GM11168 (cell line): ENCODE measurements around the gene PDE4B.
"Not testable (repeated sequence)": the region's sequence is repeated elsewhere in the genome, so short reads cannot be mapped to it uniquely, and the experiment has no call there.

Source experiments
- in situ Hi-C: fragments of 300-500 bp; cut with MboI; formaldehyde crosslinking; loops from one replicate; pipeline ENCODE4 v1.12.0; 2022; ENCODE audit warnings: low sequenced_read_pairs; ENCODE audit not compliant: unreplicated experiment

The PDE4B gene

DNA sequence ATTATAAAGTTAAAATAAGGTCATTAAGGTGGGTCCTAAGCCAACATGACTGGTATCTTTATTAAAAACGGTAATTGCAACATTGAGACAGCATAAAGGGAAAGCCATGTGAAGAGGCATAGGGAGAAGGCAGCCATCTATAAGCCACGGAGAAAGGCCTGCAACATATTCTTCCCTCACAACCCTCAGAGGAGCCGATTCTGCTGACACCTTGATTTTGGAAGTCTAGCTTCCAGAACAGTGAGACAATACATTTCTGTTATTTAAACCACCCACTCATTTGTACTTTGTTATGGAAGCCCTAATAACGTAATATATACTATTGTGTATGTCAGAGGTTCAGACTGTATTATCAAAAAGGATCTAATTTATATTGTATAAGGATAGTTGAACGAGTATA is 190.8 kb downstream of the PDE4B start:
- in situ Hi-C loops, result no loop called here

DNA sequence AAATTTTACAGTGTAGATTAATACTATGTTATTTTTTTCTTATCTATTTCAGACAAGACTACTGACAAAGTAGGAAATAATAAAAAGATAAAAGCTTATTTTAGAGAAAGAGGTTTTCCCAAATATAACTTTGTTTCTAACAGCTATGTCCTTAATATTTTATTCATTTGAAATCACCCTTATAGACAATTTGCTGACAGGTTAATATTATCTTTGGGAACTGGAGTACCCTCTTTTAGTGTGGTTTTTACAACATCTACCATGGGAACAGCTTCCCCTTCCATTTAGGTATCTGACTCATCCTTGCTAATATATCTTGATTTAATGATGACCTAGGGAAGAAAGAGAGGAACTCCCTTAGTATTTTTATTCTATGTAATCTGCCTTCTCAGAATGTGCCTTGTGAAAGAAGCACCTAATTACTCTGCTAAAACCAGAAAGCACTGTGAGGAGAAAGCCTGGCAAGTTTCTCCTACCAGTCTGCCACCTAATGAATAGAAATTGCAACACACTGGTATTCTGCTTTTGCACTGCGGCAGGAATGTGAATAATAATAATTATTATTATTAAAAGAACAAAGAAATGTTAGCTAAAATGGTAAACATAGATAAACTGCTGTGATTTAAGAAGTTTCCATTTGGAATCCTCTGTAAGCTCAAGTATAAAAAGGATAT is 192.8 kb downstream of the PDE4B start:
- in situ Hi-C loops, result no loop called here

DNA sequence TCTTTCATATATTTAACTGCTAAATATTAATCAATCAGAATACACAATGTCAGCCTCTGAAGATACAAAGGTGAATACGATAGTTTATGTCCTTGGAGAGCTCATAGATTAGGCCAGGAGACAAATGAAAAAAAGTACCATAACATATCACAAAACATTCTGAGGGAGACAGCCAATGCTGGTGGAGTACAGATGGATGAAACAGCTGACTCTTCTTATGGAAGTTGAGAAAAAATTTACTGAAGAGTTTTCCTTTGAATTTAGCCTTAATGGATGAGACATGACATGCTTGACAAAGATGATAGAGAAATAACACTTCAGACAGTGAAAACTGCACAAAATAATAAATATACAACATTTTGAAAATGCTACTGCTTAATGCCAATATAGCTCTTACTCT is 193.5 kb downstream of the PDE4B start:
- in situ Hi-C loops, result no loop called here

DNA sequence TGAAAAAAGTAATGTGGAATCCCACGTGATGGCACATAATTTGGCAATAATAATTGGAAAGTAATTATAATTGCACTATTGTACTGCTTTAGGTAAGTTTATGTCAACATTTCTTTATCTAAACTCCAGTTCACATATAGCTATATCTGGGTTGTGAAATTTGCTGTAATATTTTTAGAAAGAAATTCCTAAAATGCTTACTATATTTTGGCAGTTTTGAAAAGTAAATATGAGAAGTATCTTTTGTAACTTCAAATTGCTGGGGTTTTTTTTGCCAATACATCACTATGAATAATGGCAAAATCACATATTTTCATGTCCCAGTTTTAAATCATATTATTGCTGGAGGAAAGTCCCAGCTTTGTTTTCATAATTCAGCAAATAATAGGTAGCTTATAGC is 197.5 kb downstream of the PDE4B start:
- in situ Hi-C loops, result no loop called here

DNA sequence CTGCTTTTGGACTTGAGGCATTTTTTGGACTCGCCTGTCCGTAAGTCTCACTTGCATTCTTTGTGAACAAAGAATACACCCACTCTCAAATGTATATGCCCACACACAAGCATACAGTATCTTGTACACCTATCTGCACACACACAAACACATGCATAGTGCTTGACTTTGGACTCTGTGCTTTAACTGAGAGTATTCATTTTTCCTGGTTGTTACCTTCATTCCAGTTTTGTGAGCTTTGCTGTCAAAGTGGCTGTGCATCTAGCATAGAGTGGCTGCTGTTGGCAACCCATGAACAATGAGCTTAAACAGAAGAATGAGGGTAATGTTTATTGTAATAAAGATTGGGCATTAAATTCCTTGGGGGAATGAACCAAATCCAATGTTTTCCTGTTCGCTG is 199.0 kb downstream of the PDE4B start:
- in situ Hi-C loops, result no loop called here

DNA sequence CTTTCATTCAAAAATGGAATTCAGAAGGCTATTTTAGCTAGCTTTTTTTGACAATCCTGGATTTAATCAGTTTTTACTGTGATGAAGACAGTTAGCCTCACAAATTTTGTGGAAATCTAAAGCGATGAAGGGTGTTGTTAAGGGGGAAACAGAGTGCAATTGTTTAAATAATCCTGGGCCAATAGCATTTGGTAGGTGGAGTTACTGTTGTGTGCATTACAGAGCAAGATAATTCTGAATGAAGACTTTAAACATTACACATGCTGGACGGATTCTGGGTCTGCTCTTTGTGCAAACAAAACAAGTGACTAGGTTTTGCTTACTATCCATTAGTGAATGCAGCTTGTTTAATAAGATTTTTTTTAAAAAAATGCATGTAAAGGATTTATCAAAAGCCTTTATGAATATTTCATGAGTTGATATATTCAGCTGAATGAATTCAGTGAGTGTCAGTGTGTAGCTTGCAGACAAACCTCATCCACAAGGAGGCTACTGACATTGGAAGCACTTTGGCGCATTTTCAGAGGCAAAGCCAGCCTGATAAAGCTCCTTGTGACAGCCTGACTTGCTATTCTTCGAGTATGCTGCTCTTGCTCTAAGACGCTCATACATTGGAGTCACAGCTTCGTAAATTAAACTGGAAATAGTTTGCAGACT is 199.6 kb downstream of the PDE4B start:
- in situ Hi-C loops, result no loop called here

DNA sequence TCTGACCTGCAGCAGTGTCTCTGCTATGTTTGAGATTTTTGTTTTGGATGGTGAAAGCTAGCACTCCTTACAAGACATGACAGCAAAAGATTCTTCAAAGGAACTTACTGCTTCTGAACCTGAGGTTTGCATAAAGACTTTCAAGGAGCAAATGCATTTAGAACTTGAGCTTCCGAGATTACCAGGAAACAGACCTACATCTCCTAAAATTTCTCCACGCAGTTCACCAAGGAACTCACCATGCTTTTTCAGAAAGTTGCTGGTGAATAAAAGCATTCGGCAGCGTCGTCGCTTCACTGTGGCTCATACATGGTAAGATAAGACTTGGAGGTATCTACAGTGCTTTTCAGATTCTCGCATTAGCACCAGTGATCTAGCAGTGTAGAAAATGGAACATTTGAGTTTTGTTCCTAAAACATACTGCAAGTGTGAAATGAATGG is 200.2 kb downstream of the PDE4B start:
- in situ Hi-C loops, result no loop called here

DNA sequence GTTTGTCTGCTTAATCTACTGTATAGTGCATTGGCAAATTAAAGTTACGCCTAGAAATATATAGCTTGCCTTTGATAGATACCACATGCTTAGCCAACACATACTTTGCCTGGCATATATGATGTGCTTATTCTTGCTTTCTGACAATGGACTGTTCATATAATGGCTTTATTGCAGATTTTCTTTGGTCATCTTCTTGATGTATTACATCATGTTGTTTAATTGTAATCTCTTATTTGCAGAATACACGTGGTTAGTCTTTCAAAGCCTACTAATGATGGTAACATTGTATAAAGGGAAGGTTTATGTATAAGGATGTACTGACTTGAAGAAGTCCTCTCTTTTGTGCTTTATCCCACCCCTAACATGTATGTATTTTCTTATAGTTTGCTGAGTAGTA is 201.5 kb downstream of the PDE4B start:
- in situ Hi-C loops, result no loop called here

DNA sequence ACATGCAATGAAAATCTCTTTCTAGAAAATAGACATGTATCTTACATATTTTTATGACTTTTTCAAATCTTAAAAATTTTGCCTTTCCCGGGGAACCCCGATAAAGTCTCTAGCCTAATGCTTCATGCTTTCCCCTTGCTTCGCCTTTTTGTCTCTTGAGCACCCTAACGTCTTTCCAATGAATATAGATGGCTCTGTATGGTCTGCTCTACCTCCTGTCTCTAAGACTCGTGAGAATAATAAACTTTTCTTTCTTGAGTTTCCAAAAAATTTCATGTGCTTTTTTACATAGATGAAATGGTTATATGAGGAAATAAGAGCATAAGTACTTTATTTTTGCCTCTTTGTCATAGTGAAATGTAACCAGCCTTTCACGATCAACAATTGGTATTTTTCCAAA is 202.6 kb downstream of the PDE4B start:
- in situ Hi-C loops, result no loop called here

DNA sequence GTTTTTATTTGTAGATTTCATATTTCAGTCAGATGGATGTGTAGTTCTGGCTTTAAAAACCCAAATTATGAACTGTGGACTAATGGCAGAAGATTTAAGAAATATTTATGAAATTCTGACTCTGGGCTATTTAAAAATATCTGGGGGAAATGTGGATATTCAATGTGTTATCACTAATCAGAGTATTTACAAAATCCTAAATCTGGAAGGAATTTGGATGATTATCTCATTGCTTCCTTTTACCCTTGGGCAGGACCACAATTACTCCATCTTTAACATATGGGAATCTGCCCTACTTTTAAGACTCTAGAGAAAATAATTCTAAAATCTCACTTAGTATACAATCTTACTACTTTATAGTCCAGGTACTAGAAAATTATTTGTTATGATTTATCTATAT is 203.2 kb downstream of the PDE4B start:
- in situ Hi-C loops, result no loop called here

DNA sequence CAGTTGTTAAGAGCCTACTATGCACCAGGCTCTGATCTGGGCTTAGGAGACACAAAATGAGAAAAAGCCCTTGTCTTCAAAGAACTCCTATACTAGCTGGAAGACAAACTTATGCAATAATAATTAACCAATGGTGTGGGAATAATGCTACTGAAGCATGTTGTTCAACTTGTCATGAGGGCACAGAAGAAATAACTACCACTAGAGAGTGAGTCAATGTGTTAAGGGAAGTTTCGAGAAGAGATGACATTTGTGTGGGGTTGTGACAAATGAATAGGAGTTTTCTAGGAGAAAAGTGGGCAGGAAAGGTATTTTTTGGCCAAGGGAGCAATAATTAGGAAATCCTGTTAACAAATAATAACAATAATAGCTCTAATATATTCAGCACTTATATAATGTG is 205.0 kb downstream of the PDE4B start:
- in situ Hi-C loops, result no loop called here

DNA sequence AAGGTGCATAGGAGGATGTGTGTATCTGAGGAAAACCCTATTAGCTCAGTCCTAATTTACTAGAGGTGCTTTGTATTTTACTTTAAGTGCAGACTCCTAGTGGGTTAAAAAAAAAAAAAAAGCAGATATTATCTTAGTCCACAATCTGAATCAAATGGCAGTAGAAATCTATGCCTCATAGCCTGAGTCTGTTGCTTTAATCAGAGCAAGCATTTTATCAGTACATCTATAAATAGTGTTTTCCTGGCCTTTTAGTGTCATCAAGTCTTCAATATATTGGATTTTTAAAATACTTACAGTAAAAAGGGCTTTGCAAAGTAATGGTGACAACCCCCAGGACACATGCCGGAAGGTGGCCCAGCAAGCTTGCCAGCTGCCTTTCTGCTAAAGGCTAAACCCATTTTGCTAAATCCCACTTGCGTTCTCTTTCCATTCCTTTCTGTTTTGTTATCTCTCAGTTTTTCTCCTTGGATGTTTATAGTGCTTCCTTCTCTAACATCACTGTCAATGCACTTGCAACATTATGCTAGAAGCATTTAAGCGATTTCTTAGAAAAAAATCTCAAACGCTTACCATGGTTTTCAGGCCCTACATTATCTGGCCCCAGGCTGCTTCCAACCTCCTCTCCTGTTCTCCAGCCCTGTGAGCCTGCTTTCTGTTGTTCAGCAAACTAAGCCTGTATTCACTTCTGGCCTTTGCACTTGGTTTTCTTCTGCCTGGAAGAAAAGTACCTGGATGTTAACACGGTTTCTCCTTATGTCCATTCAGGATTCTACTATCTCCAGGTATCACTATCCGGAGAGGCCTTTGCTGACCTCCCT is 206.3 kb downstream of the PDE4B start:
- in situ Hi-C loops, result no loop called here

DNA sequence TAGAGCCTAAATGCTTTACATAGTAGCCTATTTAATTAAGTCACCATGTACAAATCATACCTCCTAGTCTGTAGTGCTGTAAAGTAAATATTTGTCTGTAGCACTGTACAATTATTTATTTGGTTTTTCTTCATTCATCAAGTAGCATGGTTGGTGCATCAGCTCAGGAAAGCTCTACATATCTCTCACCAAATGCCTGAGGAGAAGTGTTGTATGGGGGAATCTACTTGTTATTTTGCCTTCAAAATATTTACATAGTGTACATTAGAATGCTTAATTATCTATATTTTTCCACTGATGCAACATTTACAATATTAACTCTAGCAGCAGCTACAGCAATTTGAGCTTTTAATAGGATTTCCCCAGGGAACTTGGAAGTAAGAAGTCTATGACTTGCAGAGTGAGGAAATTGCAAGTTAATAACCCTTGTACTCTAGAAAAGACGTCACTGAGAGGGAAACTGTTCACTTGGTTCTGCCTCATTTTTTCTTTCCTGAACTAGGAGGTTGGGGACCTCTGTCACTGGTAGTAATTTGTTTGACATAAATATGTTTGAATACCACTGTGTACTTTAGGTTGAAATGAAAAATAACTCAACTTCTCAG is 207.4 kb downstream of the PDE4B start:
- in situ Hi-C loops, result no loop called here

DNA sequence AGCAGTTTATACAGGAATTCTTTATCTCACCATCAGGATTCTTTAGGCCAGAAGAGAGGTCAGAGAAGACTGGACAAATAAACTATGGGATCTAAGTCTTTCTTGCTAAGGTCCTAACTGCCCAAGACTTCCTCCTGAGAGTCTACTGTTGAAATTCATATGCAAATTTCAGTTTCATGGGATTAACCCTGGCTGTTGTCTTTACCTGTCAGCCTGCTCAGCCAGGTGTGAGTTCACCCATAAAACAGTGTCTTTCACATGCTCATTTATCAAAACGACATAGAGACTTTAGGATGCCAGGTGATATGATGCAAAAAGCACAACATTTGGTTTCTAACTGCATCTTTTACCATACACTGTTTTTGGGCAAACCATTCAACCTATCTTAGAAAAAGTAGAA is 211.0 kb downstream of the PDE4B start:
- in situ Hi-C loops, result no loop called here

DNA sequence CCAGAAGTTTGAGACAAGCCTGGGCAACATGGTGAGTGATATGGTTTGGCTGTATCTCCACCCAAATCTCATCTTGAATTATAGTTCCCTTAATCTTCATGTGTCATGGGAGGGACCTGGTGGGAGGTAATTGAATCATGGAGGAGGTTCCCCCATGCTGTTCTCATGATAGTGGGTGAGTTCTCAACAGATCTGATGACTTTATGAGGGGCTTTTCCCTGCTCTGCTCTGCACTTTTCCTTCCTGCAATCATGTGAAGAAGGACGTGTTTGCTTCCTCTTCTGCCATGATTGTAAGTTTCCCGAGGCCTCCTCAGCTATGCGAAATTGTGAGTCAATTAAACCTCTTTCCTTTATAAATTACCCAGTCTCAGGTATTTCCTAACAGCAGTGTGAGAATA is 213.8 kb downstream of the PDE4B start:
- in situ Hi-C loops, result not testable (repeated sequence)

DNA sequence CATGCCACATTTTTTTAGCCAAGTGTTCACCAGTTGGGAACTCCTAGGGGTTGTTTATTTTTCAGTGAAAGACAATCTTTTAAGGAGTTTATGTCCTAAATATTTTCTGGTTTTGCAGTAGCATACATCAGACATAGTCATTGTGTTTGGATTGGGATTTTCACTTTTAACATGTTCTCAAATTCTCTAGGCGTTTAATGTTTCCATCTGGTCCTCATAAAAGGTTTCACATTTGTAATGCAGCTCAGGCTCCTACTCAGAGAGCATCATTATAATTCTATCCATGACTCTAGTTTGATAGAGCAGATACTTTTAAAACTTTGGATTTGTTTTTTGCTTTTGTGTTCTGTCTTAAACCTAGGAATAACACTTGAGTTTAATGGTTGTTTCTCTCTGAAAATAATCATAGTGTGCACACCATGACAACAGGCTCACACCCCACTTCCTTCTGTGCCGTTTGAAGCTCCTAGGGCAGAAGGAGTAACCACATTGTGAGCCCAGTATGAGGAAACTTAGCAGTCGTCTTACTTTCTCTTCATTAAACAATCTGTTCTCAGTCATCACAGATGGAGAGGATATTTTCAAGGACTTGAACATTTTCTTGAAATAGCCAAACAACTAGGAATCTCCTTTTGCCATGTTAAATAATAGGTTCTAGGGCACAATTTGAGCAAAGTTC is 219.6 kb downstream of the PDE4B start:
- in situ Hi-C loops, result no loop called here

DNA sequence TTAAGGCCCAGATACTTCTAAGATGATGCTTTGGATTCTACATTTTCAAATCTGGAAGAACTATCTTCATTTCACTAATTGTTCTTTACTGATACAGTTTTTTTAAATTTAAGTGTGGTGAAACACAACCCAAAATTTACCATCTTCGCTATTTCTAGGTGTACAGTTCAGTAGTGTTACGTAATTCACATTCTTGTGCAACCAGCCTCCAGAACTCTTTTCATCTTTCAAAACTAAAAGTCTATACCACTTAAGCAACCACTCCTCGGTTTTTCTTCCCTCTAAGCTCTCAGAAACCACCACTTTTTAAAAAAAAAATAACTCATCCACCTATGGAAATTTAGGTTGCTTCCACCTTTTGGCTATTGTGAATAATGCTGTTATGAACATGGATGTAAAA is 220.7 kb downstream of the PDE4B start:
- in situ Hi-C loops, result no loop called here

DNA sequence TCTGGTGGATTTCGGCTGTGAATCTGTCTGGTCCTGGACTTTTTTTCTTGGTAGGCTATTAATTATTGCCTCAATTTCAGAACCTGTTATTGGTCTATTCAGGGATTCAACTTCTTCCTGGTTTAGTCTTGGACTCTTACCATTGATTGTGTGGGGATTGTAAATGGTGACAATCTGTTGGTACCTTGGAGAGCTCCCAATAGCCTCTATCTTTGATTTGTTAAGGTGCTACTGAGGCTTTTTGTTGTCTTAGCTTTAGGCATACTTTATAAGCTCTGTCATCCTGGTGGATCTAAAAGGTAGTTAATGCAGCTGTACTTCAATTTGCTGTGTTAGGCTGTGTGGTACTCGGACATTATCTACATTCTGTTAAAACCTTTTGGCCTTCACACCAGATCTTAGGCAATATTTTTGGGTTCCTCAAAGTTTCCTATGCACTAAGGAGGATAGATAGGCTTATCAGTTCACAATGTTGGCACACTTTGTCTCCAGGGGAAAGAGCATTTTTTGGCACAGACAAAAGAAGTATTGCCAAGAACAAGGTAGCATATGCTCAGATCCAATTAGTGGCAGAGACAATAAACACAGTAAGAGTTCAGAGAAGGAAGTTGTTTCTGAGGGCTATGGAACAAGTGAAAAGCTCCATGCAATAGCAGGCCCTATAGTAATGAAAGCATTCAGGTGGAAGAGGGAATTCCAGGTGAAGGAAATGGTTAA is 230.4 kb downstream of the PDE4B start:
- in situ Hi-C loops, result no loop called here

DNA sequence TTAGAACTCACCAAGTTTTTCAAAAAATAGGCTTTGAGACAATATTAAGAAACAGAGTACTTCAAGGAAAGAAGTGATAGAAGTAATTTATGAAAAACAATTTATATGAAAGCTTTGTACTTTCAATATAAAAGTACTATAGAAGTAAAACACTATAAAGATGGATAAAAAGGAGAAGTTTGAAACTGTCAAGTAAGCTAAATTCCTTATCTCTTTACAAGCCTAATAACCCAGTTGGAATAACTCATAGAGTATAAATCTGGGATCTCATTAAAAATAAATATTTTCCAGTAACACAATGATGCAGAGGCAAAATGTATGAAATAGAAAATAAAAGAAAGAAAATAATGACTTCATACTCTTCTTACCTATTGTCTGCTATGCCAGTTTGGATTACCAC is 232.5 kb downstream of the PDE4B start:
- in situ Hi-C loops, result no loop called here

DNA sequence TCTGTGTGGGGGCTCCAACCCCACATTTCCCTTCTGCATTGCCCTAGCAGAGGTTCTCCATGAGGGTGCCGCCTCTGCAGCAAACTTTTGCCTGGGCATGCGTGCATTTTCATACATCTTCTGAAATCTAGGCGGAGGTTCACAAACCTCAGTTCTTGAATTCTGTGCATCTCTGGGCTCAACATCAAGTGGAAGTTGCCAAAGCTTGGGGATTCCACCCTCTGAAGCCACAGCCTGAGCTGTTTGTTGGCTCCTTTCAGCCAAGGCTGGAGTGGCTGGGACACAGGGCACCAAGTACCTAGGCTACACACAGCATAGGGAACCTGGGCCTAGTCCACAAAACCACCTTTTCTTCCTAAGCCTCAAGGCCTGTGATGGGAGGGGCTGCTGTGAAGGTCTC is 235.3 kb downstream of the PDE4B start:
- in situ Hi-C loops, result no loop called here
